Stimulated activated CD4-positive, alpha-beta T cell treated with anti-CD3 and anti-CD28 coated beads, Interleukin-12 subunit alpha, Interleukin-12 subunit beta, amount 100 ng/mL, for 4 hours (primary cell): ENCODE results near the gene KLB.
"Not testable (repeated sequence)": the region's sequence is repeated elsewhere in the genome, so short reads cannot be mapped to it uniquely, and the experiment has no call there.

ENCODE experiments used
- DNase-seq: peaks from one replicate; pipeline ENCODE4 v3.0.0-alpha.2; 2020

Gene KLB

DNA sequence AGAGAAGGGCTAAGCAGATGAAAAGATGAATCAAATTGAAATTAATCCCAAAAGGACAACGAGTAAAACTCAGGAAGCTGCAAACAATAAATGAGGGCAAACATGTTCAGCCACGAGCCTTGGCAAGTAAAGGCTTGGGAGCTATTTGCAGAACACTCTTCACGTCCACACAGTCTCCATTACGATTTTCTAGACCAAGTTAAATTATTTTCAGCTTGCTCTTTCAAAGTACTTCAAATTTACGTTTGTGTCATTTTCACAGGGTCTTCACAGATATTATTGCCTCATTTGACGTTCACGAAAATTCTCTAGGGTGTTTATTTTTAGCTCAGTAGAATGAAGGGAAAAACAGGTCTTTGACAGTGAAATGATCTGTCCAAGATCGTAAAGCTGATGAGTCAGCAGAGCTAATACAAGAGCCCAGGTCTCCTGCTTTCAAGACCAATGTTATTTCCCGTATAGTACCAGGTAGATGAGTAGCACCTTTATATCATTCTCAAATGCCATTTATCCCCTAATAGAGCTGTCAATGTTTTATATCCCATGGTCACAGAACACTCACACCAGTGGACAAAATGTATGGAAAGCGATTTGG is 20.9 kb downstream of the KLB start:
- no peak for DNase-seq

DNA sequence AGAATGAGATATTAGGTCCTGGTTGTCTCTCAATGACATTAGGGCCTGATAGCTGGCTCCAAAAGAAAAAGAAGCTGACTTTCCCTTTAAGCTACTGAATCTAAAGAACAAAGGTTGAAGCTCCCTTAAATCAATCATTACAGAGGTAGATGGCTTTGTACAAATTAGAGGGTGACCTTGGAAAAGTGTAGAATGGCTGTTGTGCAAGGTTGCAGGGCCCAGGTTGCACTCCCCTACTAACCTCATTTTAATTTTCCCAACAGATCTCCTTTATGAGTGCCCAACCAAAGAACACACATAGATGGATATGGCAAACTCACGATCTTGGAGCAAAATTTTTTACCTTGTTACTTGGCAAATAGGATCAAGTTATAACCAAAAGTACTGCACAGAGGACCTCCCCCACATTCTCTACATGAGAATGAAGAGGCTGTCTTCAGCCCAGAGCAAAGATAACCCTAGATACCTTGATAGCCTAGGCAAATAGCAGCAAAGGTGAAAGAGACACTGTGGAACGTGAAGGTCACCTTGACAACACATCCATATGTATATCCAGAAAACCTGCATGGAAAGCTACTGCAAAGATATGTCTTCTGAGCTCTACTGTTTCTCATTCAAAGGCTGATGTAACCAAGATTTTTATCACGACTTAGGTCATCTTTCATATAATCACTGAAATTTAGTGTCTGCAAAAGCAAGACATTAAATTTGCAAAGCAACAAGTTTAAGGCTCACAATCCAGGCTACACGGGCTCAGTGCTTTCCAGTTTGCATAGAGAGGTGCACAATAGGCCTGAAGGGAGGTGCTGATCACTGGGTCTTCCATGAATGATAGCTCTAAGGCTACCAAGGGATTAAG is 23.0 kb downstream of the KLB start:
- no peak for DNase-seq

DNA sequence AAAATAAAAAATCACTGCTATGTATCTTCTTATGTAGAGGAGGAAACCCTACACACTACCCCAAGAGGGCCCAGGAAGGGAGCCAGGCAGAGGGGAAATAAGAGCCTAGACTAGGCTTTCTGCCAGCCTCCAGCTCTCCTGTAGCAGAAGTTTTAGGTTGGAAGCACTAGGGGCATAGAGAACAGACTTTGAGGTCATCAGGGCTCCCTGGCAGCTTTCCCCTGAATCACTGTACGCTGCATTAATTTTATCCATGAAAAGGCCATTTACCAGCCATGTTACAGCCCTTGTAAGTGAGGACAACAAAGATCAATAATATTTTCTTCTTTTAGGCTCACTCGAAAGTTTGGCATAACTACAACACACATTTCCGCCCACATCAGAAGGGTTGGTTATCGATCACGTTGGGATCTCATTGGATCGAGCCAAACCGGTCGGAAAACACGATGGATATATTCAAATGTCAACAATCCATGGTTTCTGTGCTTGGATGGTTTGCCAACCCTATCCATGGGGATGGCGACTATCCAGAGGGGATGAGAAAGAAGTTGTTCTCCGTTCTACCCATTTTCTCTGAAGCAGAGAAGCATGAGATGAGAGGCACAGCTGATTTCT is 27.3 kb downstream of the KLB start:
- DNase-seq, result no peak

DNA sequence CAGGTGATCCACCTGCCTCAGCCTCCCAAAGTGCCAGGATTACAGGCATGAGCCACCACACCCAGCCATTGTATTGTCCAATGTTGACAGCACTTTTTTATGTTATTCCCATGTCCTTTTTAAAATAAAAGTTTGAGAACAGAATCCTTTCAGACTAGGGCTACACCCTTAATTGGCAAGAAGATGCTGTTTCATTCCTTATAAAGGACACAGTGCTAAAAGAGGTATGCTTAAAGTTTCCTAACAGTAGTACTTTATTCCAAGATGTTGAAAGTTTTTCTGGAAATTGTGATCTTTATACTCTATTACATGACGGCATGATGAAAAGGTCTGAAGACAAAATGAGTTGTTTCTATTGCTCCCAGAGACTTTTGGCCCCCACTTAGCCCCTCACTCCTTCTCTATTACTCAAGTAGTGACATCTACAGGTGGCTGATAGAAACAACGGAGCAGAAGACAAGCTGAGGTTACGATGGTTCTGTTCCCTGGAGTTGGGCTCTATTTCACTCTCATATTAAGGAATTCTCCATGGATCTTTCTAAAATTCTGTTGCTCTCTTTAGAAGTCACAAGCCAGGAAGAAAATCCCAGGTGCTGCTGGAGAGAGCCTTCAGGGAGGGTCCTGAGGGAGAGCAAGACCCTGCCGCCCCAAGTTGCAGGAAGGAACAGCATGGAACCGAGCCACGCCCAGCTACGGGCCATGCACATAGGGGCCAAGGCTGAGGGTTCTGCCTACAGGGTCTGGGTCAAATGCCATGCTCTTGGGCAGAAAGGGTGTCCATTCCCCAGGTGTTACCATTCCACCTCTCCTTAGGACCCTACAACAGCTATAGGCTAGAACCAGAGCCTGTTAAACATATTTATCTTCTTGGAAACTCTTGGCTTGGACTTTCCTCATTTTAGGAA is 29.2 kb downstream of the KLB start:
- DNase-seq, result no peak

DNA sequence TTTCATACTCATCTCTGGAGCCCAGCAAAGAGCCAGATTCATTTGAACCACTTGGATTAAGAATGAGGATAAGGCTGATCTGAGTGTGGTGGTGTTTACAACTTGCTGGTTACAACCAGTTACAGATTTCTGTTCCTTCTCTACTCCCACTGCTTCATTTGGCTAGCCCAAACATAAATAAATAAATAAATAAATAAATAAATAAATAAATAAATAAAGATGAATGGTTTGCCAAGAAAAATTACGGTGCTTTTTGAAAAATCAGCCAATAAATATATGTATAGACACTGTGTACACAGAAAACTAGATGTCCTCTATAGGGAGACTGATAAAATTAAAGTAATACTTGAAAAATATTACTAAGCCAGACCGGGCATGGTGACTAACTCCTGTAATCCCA is 34.9 kb downstream of the KLB start:
- no peak for DNase-seq

DNA sequence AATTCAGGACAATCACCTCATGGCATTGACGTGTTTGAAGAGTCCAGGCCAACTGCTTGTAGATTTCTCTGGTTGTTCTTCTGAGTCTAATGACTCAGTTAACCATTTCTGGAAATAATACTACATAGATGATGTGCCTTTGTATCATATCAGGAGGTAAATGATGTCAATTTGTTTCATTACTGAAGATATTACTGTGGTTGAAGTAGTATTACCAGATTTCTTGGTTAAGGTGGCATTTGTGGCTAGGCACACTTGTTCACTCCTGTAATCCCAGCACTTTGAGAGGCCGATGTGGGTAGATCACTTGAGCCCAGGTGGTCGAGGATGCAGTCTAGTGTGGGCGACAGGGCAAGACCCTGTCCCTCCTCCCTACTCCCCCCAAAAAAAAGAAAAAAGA is 36.3 kb downstream of the KLB start:
- no peak for DNase-seq

DNA sequence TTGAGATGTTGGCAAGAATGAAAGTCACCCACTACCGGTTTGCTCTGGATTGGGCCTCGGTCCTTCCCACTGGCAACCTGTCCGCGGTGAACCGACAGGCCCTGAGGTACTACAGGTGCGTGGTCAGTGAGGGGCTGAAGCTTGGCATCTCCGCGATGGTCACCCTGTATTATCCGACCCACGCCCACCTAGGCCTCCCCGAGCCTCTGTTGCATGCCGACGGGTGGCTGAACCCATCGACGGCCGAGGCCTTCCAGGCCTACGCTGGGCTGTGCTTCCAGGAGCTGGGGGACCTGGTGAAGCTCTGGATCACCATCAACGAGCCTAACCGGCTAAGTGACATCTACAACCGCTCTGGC is 39.7 kb downstream of the KLB start:
- no peak for DNase-seq

DNA sequence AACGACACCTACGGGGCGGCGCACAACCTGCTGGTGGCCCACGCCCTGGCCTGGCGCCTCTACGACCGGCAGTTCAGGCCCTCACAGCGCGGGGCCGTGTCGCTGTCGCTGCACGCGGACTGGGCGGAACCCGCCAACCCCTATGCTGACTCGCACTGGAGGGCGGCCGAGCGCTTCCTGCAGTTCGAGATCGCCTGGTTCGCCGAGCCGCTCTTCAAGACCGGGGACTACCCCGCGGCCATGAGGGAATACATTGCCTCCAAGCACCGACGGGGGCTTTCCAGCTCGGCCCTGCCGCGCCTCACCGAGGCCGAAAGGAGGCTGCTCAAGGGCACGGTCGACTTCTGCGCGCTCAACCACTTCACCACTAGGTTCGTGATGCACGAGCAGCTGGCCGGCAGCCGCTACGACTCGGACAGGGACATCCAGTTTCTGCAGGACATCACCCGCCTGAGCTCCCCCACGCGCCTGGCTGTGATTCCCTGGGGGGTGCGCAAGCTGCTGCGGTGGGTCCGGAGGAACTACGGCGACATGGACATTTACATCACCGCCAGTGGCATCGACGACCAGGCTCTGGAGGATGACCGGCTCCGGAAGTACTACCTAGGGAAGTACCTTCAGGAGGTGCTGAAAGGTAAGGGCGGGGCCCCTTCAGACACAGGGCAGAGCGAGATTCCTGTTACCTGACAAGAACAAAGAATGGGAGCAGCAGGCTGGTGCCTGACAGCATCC is 40.3 kb downstream of the KLB start:
- DNase-seq, result peak; percentile 32

DNA sequence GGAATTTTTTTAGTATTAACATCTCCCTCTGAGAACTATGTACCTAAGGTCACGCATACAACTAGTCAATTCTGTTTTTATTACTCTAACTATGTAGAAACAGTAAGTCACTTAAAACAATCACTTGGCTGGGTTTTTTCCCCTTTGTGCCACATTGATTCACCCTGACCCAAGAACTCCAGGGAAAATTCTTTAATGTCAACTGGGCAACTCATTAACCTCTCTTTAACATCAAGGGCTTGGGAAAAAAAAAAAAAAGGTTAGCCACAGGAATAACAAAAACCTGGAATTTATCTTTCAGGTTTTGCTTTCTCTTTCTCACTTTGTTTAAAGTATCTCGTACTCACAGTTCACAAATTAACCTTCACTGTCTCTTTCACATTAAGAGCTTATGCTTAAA is 43.9 kb downstream of the KLB start:
- no peak for DNase-seq

DNA sequence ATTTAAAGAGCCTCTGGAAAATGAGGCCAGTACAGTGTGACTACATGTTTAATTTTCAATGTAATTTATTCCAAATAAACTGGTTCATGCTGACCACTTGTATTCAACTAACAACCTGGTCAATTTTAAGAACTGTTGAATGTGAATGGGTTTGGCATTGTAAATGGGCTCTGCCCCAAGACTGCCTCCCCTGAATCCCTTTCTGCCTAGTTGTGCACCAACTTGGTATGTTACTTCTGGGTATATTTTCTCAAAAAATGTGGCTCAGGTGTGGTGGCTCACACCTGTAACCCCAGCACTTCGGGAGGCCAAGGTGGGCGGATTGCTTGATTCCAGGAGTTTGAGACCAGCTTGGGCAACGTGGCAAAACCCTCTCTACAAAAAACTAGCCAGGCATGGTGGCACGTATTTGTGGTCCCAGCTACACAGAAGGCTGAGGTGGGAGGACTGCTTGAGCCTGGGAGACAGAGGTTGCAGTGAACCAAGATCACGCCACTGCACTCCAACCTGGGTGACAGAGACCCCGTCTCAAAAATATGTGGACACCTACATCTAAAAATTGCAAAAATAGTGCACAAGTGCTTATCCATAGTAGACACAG is 44.8 kb downstream of the KLB start:
- no peak for DNase-seq

DNA sequence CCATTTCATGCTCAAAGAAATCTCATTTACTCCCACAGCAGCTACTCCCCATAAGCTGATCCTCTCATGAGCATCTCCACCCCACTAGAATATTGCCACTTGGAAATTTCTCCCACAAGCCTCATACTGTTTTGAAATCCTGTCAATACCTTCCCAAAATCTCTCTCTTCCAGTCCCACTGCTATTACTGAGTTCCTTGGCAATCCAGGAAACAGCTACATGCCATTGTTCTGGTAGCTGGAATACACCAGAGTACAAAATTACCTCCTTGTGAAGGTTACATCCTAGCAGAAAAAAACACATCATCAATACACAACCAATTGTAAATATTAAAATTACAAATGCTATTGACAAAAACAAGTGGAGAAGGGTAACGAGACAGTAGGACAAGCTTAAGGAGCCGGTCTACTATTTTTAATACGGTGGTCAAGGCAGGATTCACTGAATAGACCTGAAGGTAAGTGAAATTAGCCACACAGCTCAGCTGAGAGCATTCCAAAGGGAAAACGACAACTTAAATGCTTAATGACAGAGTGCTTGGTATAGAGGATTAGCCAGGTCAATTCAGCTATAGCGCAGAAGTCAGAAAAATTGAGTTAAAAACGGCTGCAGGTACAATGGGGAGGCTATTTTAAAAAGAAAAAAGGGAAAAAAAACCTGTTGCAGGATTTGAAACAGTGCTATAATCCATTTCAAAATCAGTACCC is 45.6 kb downstream of the KLB start:
- no peak for DNase-seq

DNA sequence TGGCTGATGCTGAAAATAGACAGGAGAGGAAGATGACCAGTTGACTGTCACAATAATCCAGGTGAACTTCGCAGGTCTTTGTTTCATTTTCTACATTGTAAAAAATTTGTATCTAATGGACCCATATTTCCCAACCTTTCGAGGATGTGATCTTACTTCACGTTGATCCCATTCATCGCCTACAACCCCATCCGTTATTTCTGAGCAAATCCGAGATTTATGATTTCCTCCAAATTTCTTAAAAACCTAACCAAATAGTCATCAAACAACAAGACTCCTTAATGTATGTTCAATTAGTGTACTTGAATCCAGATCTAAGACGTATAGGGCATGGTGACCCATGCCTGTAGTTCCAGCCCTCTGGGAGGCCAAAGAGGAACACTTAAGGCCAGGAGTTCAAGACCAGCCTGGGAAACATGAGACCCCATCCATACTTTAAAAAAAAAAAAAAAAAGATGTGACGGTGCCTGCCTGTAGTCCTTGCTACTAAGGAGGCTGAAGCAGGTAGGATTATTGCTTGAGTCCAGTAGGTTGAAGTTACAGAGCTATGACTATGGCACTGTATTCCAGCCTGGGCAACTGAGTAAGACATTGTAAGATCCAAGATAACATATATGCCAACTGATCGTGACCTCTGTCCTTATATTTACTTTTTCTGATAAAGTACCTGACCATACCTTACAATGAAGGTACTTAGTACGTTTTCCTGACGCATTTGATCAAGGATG is 46.3 kb downstream of the KLB start:
- DNase-seq, result no peak

DNA sequence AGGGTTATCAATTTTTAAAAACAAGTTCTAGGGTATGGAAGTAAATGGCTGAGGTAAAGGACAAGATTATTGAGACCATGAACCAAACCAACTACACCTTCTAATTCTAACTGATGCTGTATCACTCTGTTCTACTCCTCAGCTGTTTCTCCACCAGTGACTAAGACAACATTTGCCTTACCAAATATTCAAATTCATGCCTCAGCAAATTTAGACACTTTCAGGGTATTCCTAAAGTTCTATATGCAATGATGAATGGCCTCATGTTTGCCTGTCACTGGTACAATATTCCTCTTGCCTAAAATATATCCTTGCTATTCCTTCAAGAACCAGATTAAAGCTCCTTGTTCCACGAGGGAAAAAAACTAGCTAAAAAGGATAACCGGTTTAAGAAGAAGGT is 47.0 kb downstream of the KLB start:
- no peak for DNase-seq

DNA sequence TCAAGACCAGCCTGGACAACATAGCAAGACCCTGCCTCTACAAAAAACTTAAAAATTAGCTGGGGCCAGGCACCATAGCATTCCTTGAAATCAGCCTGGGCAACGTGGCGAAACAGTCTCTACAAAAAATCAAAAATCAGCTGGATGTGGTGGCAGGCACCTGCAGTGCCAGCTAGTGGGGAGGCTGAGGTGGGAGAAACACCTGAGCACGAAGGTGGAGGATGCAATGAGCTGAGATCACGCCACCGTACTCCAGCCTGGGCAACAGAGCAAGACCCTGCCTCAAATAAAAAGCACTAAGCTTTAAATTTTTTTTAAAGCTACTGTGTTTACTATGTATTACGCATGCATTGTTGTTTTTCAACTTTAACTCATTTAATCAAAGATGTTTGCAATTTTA is 48.8 kb downstream of the KLB start:
- no peak for DNase-seq

DNA sequence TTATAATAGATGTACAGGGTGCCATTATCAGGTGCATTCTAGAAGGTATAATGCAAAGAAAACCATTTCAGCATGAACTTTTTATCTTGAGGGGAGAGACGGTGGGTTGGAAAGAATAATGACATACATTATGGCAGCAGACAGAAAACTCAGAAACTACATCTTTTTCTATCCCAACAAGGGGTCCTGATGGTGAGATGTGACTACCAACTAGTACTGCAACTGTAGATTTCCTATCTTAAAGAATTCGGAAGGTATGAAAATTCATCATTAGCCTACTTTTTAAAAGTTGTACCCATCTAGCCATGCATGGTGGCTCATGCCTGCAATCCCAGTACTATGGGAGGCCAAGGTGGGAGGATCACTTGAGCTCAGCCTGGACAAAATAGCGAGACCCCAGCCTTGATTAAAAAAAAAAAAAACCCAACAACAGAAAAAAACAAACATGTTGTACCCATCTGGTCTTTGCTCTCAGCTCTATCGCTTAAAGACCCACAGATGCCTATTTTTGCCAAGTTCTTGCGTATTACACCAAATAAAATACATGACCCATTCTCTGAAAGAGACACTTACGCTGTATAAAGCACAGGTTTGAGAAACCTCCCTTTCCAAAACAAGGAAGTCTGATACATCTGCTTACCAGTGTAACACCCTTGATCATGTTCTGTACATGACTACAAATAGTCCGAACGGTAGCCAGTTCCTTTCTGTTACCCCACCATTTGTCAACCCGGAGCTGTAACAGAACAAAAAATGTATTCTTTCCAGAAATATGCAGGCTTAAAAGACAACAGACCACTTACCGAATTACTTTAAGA is 50.4 kb downstream of the KLB start:
- no peak for DNase-seq

DNA sequence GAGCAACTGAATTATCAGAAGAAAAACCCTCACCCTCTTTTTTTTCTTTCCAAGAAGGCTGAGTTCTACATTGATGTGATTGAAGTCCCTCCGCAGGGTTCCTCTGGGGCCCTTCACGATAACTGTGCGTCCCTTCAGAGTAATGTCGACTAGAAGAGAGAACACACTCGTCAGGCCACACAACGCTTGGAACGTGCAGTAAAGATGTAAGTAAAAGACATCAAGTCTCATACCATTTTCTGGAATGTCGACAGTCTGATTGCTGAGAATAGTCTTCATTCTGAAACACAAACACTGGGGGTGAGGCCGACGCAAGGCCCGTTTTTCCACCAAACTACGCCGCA is 51.4 kb downstream of the KLB start:
- not testable (repeated sequence) for DNase-seq

DNA sequence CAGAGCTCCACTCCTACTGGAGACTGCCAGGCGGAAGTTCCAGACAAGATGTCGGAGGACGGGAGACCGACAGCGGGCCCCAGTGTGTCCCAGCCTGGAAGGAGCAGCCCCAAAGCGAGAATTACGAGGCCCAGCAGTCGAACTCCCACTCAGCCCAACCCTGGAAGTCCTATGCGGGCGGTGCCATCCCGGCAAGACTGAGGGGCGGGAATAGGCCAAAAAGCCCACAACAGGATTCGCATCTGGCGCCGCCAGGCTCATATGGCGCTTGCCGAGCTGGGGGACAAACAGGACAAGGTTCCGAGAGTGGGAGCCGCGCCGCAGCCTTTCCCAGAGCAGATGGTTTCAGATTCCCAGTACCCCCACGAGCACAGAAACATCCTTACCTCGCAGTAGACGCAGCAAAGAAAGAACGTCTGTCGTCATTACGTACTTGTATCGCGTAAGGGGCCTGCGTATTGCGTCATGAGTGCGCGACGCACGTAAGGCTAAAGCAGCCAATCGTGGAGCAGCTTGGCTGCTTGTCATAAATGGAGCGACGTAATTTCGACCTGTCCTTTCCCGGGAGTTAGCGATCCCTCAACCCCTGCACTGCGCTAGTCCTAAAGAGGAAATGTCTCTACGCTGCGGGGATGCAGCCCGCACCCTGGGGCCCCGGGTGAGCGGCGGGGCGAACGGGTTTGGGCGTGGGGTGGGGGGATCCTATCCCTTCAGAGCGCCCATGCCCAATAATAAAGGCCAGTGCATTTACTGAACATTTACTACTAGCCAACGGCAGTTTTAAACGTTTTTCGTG is 52.0 kb downstream of the KLB start, which contains the start of the genes LIAS and RPL9:
Gene LIAS (plus strand): TSS at position 552 of the 796 bp plus-strand sequence. CDS start 62 bp downstream, at position 614.
Gene RPL9 (minus strand): TSS at position 418 of the 796 bp plus-strand sequence. CDS start 483 bp downstream, outside the sequence.
- peak; percentile 86 for DNase-seq

DNA sequence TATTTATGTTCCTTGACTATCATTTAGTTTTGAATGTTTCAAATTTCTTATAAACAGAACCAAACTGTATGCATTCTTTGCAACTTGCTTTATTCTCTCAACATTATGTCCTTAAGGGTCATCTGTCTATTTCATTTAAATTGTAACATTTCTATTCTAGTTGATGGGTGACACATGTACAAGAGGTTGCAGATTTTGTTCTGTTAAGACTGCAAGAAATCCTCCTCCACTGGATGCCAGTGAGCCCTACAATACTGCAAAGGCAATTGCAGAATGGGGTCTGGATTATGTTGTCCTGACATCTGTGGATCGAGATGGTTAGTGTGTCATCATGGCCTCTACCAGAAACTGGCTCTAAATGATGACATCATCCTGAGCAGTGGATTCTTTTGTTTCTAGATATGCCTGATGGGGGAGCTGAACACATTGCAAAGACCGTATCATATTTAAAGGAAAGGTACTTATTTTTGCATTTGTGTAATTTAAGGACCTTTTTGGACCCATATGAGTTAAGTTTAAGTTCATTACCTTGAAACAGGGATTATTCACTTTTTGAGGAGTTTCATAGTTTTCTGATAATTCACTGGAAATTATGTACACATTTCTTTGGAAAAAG is 58.3 kb downstream of the KLB start:
- DNase-seq, result no peak
